ENCODE results near the gene RPTOR. TPM values are rescaled to one million over a fixed set of nuclear protein-coding genes. Genes with fewer than 3 reads are reported as not detected.

RPTOR gene
- total and polyA plus RNA-seq, 2 donors (not counting 1 experiment from before 2014, with no cell fraction given) = 6.7 to 22.8 TPM

GRCh38 chr17:80945736-80946135, 401.1 kb downstream of the RPTOR start:
- Histone ChIP-seq H3K9me3 (ENCODE audit: control insufficient read depth, insufficient read depth, low read depth, low read length) (no peaks in the 10 kb centered on the region), H3K36me3 (ENCODE audit: control insufficient read depth, insufficient read depth, low read length) (peaks cover 13% of the 10 kb centered on the region), H3K4me3 (replicated peaks in 1 of 4; ENCODE audit: control extremely low read depth in 1 of 4, insufficient read depth in 1 of 4, low read depth in 3 of 4, low read length in 4 of 4) (no peak overlapping the region), H3K4me1 (ENCODE audit: control insufficient read depth, extremely low read depth, insufficient read depth, low read length) (peaks cover 8% of the 10 kb centered on the region), H3K79me2 (ENCODE audit: control insufficient read depth, insufficient read depth, low read length) (no peaks in the 10 kb centered on the region), H3K27ac (ENCODE audit: insufficient read depth, low read length) (no peak overlapping the region), H4K20me1 (ENCODE audit: control insufficient read depth, extremely low read depth, insufficient read depth, low read length) (no peaks in the 10 kb centered on the region), H3K9ac (ENCODE audit: insufficient read depth, low read length) (no peak overlapping the region), H3K27me3 (ENCODE audit: control insufficient read depth, insufficient read depth, low read length) (no peaks in the 10 kb centered on the region), H3K4me2 (ENCODE audit: extremely low read depth, insufficient read depth, low read length) (no peak overlapping the region), H2AFZ (ENCODE audit: low read length) (no peak overlapping the region)
- TF ChIP-seq EZH2 (IDR thresholded peaks at IDR 0.05; ENCODE audit: low read length, missing control alignments) = no peak
- TF ChIP-seq, protein P1, sequence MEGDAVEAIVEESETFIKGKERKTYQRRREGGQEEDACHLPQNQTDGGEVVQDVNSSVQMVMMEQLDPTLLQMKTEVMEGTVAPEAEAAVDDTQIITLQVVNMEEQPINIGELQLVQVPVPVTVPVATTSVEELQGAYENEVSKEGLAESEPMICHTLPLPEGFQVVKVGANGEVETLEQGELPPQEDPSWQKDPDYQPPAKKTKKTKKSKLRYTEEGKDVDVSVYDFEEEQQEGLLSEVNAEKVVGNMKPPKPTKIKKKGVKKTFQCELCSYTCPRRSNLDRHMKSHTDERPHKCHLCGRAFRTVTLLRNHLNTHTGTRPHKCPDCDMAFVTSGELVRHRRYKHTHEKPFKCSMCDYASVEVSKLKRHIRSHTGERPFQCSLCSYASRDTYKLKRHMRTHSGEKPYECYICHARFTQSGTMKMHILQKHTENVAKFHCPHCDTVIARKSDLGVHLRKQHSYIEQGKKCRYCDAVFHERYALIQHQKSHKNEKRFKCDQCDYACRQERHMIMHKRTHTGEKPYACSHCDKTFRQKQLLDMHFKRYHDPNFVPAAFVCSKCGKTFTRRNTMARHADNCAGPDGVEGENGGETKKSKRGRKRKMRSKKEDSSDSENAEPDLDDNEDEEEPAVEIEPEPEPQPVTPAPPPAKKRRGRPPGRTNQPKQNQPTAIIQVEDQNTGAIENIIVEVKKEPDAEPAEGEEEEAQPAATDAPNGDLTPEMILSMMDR (conservative IDR thresholded peaks at IDR 0.05 in 1 of 2, IDR thresholded peaks at IDR 0.05 in 1 of 2; ENCODE audit: low read depth in 1 of 2, low read length in 2 of 2) = no peak
- no peak for DNase-seq (ENCODE audit: low read depth in 2 of 2)

GRCh38 chr17:80946449-80946848, 401.8 kb downstream of the RPTOR start:
- Histone ChIP-seq H3K4me2 (ENCODE audit: extremely low read depth, insufficient read depth, low read length) (no peak overlapping the region), H3K27me3 (ENCODE audit: control insufficient read depth, insufficient read depth, low read length) (no peaks in the 10 kb centered on the region), H3K36me3 (ENCODE audit: control insufficient read depth, insufficient read depth, low read length) (peaks cover 13% of the 10 kb centered on the region), H3K9me3 (ENCODE audit: control insufficient read depth, insufficient read depth, low read depth, low read length) (no peaks in the 10 kb centered on the region), H4K20me1 (ENCODE audit: control insufficient read depth, extremely low read depth, insufficient read depth, low read length) (no peaks in the 10 kb centered on the region), H3K27ac (ENCODE audit: insufficient read depth, low read length) (no peak overlapping the region), H3K4me3 (replicated peaks in 1 of 4; ENCODE audit: control extremely low read depth in 1 of 4, insufficient read depth in 1 of 4, low read depth in 3 of 4, low read length in 4 of 4) (no peak overlapping the region), H3K79me2 (ENCODE audit: control insufficient read depth, insufficient read depth, low read length) (no peaks in the 10 kb centered on the region), H3K9ac (ENCODE audit: insufficient read depth, low read length) (no peak overlapping the region), H3K4me1 (ENCODE audit: control insufficient read depth, extremely low read depth, insufficient read depth, low read length) (peaks cover 8% of the 10 kb centered on the region), H2AFZ (ENCODE audit: low read length) (no peak overlapping the region)
- no peak for DNase-seq (ENCODE audit: low read depth in 2 of 2)
- TF ChIP-seq, protein P1 (conservative IDR thresholded peaks at IDR 0.05 in 1 of 2, IDR thresholded peaks at IDR 0.05 in 1 of 2; ENCODE audit: low read depth in 1 of 2, low read length in 2 of 2) = no peak
- TF ChIP-seq EZH2 (IDR thresholded peaks at IDR 0.05; ENCODE audit: low read length, missing control alignments) = no peak

DNA sequence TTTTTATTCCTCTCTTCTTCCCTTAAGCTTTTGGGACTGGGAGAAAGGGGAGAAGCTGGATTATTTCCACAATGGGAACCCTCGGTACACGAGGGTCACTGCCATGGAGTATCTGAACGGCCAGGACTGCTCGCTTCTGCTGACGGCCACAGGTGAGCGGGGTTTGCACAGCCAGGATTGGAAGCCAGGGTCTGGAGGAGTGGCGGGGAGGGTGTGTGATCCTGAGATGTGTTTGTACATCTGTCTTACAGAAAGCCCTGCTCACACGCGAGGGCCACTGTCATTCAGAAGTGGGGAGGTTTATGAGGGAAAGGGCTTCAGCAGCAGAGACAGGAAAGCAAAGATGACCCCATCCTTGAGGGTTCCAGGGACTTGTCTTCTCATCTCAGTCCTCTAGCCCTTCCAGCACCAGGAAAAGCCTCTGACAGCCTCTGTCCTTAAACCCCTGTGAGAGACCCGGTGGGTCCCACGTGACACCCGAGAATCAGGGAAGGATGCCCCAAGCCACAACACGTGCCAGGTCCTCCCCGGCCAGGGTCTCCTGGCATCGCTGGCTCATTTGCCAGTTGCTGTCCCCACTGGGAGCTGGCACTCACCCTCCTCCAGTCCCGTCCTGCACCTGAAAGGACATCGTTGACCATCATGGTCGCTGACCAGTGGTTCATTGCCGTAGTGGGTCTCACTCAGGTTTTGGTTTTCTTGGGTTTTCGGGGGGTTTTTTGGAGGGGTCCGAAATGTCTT, 402.7 kb downstream of the RPTOR start:
- no peak for DNase-seq (ENCODE audit: low read depth in 2 of 2)
- Histone ChIP-seq H3K4me3 (replicated peaks in 1 of 4; ENCODE audit: control extremely low read depth in 1 of 4, insufficient read depth in 1 of 4, low read depth in 3 of 4, low read length in 4 of 4) (no peak overlapping the region), H3K27me3 (ENCODE audit: control insufficient read depth, insufficient read depth, low read length) (no peaks in the 10 kb centered on the region), H3K36me3 (ENCODE audit: control insufficient read depth, insufficient read depth, low read length) (peaks cover 13% of the 10 kb centered on the region), H2AFZ (ENCODE audit: low read length) (no peak overlapping the region), H3K9me3 (ENCODE audit: control insufficient read depth, insufficient read depth, low read depth, low read length) (no peaks in the 10 kb centered on the region), H4K20me1 (ENCODE audit: control insufficient read depth, extremely low read depth, insufficient read depth, low read length) (no peaks in the 10 kb centered on the region), H3K9ac (ENCODE audit: insufficient read depth, low read length) (no peak overlapping the region), H3K27ac (ENCODE audit: insufficient read depth, low read length) (no peak overlapping the region), H3K4me1 (ENCODE audit: control insufficient read depth, extremely low read depth, insufficient read depth, low read length) (peaks cover 4% of the 10 kb centered on the region), H3K79me2 (ENCODE audit: control insufficient read depth, insufficient read depth, low read length) (no peaks in the 10 kb centered on the region), H3K4me2 (ENCODE audit: extremely low read depth, insufficient read depth, low read length) (no peak overlapping the region)
- TF ChIP-seq EZH2 (IDR thresholded peaks at IDR 0.05; ENCODE audit: low read length, missing control alignments) = no peak
- TF ChIP-seq, protein P1 (conservative IDR thresholded peaks at IDR 0.05 in 1 of 2, IDR thresholded peaks at IDR 0.05 in 1 of 2; ENCODE audit: low read depth in 1 of 2, low read length in 2 of 2) = no peak
